Chondrocyte (in vitro differentiated cells): ENCODE data around the gene RNPEPL1. TPM values are rescaled to one million over a fixed set of nuclear protein-coding genes. Genes with fewer than 3 reads are reported as not detected.

Experiments
- DNase-seq: peaks from one replicate; pipeline ENCODE4 v3.0.0; 2021; ENCODE audit warnings: mixed read lengths, low spot score
- H3K27ac Mint-ChIP-seq: one replicate; pipeline ENCODE4 v1.8.0; 2021; ENCODE audit warnings: mild to moderate bottlenecking, moderate library complexity, mixed read lengths; ENCODE audit not compliant: unreplicated experiment
- H3K27me3 Mint-ChIP-seq: 2 replicates; pipeline ENCODE4 v1.8.0; 2021; ENCODE audit warnings: low read depth, mixed read lengths
- H3K36me3 Mint-ChIP-seq: 2 replicates; pipeline ENCODE4 v1.8.0; 2021; ENCODE audit warnings: low read depth, mixed read lengths
- H3K4me1 Mint-ChIP-seq: 2 replicates; pipeline ENCODE4 v1.8.0; 2021; ENCODE audit warnings: low read depth, mild to moderate bottlenecking, mixed read lengths
- H3K4me3 Mint-ChIP-seq: one replicate; pipeline ENCODE4 v1.8.0; 2021; ENCODE audit warnings: mild to moderate bottlenecking, moderate library complexity, mixed read lengths; ENCODE audit not compliant: unreplicated experiment
- H3K9me3 Mint-ChIP-seq: 2 replicates; pipeline ENCODE4 v1.8.0; 2021; ENCODE audit warnings: low read depth, mixed read lengths
- total RNA-seq: library from RNA; stranded (reverse); gene quantifications from 3 replicates; pipeline ENCODE4 v1.2.1, GENCODE V29; 2021
- TF ChIP-seq, protein P1 (sequence below): fragments of 200-600 bp; sonication (generic); IDR thresholded peaks from 2 replicates; pipeline ENCODE4 v1.5.0; 2021; ENCODE audit warnings: antibody characterized with exemption, mild to moderate bottlenecking, moderate library complexity

The RNPEPL1 gene
- total RNA-seq, 1 donor from 2014 or later = 61.3 TPM

DNA sequence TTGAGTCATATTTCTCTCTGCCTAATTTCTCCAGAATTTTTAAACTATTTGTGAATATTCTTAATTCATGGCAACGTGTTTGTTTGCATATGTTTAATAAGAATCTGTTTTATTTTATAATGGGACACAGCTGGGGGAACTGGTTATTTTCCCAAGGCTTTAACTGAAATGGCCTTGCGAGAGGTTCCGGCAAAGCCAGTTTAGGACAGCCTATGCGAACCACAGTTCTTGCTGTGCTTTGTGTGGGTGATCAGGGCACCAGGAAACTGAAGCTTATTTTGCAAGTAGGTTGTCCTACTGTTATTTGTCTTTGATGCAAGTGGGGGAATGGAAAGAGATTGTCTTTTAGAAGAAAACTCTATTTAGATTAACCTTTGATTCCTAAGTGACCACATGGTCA is 17.0 kb upstream of the RNPEPL1 start:
- Mint-ChIP-seq H3K4me1 (no peaks in the 10 kb centered on the region), H3K36me3 (peaks cover 7% of the 10 kb centered on the region), H3K27ac (no peak overlapping the region), H3K9me3 (no peaks in the 10 kb centered on the region), H3K4me3 (no peak overlapping the region), H3K27me3 (no peaks in the 10 kb centered on the region)
- TF ChIP-seq, protein P1, sequence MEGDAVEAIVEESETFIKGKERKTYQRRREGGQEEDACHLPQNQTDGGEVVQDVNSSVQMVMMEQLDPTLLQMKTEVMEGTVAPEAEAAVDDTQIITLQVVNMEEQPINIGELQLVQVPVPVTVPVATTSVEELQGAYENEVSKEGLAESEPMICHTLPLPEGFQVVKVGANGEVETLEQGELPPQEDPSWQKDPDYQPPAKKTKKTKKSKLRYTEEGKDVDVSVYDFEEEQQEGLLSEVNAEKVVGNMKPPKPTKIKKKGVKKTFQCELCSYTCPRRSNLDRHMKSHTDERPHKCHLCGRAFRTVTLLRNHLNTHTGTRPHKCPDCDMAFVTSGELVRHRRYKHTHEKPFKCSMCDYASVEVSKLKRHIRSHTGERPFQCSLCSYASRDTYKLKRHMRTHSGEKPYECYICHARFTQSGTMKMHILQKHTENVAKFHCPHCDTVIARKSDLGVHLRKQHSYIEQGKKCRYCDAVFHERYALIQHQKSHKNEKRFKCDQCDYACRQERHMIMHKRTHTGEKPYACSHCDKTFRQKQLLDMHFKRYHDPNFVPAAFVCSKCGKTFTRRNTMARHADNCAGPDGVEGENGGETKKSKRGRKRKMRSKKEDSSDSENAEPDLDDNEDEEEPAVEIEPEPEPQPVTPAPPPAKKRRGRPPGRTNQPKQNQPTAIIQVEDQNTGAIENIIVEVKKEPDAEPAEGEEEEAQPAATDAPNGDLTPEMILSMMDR = no peak
- DNase-seq = no peak

DNA sequence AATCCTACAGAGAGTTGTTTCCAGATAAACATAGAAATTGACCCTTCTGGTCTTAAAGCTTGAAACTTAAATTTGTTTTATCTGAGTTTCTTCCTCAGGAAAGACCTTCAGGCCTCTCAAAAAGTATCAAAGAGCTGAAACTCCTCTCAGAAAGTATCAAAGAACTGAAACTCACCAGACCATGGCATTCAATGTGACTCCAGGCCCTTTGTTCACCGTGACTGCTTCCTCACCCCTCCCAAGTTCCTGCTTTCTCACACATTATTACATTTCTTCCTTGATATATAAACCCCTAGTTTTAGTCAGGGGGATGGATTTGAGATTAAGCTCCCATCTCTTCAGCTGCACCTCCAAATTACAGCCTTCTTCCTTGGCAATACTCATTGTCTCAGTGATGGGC is 16.5 kb upstream of the RNPEPL1 start:
- peaks cover 6% of the 10 kb centered on the region for H3K36me3 Mint-ChIP-seq
- H3K4me1 Mint-ChIP-seq = no peaks in the 10 kb centered on the region
- no peak overlapping the region for H3K27ac Mint-ChIP-seq
- TF ChIP-seq, protein P1 = no peak
- H3K4me3 Mint-ChIP-seq = no peak overlapping the region
- no peak for DNase-seq
- H3K27me3 Mint-ChIP-seq = no peaks in the 10 kb centered on the region
- no peaks in the 10 kb centered on the region for H3K9me3 Mint-ChIP-seq

DNA sequence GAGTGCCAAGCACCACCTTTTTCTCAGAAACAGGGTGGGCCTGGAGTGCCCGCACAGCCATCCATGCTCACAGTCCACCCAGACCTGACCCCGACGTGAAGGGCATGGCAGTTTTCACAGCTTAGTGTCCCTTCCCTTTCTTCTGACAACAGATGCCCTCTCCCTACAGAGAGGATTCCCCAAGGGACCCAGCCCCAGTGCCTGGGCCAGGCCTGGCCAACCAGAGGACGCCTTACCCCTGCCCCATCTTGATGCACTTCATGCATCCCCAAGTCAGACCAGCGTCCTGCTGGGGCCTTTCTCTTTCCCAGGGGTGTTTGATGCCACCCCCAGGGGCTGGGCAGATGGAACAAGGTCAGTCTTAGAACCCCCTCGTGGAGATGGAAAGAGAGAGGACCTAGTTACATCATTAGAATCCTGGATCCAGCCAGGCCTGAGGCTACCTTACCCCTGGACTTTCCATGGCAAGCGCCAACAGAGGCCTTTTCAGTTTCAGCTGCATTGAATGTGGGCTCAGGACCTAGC is 14.3 kb upstream of the RNPEPL1 start:
- Mint-ChIP-seq H3K9me3 (no peaks in the 10 kb centered on the region), H3K36me3 (peaks cover 4% of the 10 kb centered on the region), H3K4me1 (peaks cover 11% of the 10 kb centered on the region), H3K4me3 (no peak overlapping the region), H3K27ac (no peak overlapping the region), H3K27me3 (no peaks in the 10 kb centered on the region)
- no peak for DNase-seq
- TF ChIP-seq, protein P1 = no peak

DNA sequence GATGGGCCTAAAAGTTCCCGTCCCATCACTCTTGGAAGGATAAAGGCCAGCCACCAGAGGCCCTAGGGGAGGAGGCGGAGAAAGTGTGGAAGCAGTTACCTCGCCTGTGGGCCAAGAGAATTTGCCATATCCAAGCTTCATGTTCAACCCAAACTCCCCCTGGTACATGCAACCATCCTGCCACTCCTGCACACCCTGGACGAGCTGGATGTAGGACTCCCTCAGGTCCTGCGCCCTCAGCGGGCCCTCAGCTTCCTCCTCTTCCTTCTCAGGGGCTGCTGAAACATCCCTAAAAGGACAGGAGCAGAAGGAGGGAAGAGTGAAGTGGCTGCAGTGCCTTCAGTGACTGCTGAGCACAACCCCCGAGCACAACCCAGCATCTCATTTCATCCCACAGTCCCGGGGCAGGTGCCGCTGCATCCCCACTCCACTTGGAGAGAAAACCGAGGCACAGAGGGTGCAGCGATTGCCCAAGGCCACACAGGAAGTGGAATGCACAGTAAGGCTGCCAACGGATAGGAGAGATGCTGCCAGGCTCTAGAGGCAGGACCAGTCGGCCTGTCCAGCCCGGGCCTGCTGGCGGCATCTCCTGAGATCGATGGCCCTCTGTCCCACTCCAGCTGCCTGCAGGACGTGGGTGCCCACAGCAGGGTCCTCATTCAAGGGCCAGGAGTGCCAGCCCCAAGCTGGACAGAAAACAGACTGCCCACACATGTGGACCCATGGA is 13.4 kb upstream of the RNPEPL1 start:
- H3K4me1 Mint-ChIP-seq = peaks cover 20% of the 10 kb centered on the region
- no peak for DNase-seq

DNA sequence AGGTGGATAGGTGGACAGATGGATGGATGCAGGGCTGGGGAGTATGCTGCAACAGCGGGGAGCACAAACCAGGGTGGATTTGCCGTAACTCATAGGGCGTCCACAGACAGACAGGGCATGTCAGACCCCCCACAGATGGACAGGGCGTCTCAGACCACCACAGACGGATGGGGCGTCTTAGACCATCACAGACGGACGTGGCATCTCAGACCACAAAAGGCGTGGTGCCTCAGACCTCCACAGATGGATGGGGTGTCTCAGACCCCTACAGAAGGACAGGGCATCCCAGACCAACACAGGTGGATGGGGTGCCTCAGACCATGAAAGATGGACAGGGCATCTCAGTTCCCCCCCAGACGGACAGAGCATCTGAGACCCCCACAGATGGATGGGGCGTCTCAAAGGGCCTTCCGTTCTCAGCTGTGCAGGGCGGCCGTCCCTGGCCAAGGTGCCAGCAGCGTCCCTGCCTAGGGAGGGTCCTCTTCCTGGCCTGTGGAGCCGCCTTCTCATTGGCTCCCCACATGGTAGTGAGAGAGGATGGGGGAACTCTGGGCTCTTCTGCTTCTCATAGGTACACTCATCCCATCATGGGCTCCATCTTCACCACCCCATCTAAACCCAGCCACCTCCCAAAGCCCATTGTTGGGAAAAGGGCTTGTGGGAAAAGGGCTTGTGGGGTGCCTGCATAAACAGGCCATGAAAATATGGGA is 12.6 kb upstream of the RNPEPL1 start:
- Mint-ChIP-seq H3K27me3 (no peaks in the 10 kb centered on the region), H3K4me3 (no peak overlapping the region), H3K4me1 (peaks cover 21% of the 10 kb centered on the region), H3K36me3 (peaks cover 4% of the 10 kb centered on the region), H3K9me3 (no peaks in the 10 kb centered on the region), H3K27ac (no peak overlapping the region)
- TF ChIP-seq, protein P1 = no peak
- no peak for DNase-seq

More for the DNA sequence above, 13.4 kb upstream of the RNPEPL1 start:
- peaks cover 4% of the 10 kb centered on the region for H3K36me3 Mint-ChIP-seq
- no peak overlapping the region for H3K27ac Mint-ChIP-seq
- no peaks in the 10 kb centered on the region for H3K9me3 Mint-ChIP-seq
- H3K27me3 Mint-ChIP-seq = no peaks in the 10 kb centered on the region
- no peak overlapping the region for H3K4me3 Mint-ChIP-seq
- TF ChIP-seq, protein P1 = no peak
